Karpas-422 (cell line): ENCODE measurements around the gene IRF3. TPM values are rescaled to one million over a fixed set of nuclear protein-coding genes. Genes with fewer than 3 reads are reported as not detected.

Source experiments
- DNase-seq: peaks from one replicate; pipeline ENCODE4 v3.0.0-alpha.2; 2015
- H2AFZ ChIP-seq: fragments of 200-600 bp; sonication (generic); 2 replicates; pipeline ENCODE4 v1.6.1; 2014; ENCODE audit warnings: antibody characterized with exemption, low read length, mixed read lengths
- H3K27ac ChIP-seq: fragments of 200-600 bp; sonication (generic); 2 replicates; pipeline ENCODE4 v1.5.1; 2014; ENCODE audit warnings: mild to moderate bottlenecking, low read length, moderate library complexity
- H3K27me3 ChIP-seq: fragments of 200-600 bp; sonication (generic); 2 replicates; pipeline ENCODE4 v1.6.1; 2014; ENCODE audit warnings: low read length, mixed read lengths
- H3K36me3 ChIP-seq: fragments of 200-600 bp; sonication (generic); 2 replicates; pipeline ENCODE4 v1.6.1; 2014; ENCODE audit warnings: low read length, mixed read lengths; ENCODE audit not compliant: insufficient read depth
- H3K4me1 ChIP-seq: fragments of 200-600 bp; sonication (generic); 2 replicates; pipeline ENCODE4 v1.6.1; 2014; ENCODE audit warnings: mild to moderate bottlenecking, low read length, mixed read lengths
- H3K4me2 ChIP-seq: fragments of 200-600 bp; sonication (generic); 2 replicates; pipeline ENCODE4 v1.6.1; 2014; ENCODE audit warnings: low read length, low read depth, mild to moderate bottlenecking; ENCODE audit not compliant: poor library complexity, severe bottlenecking
- H3K4me3 ChIP-seq: fragments of 200-600 bp; sonication (generic); 2 replicates; pipeline ENCODE4 v1.5.1; 2014; ENCODE audit warnings: mild to moderate bottlenecking, antibody characterized with exemption, low read length, mixed read lengths
- H3K79me2 ChIP-seq: fragments of 200-600 bp; sonication (generic); 2 replicates; pipeline ENCODE4 v1.6.1; 2014; ENCODE audit warnings: mild to moderate bottlenecking, low read length, mixed read lengths
- H3K9ac ChIP-seq: fragments of 200-600 bp; sonication (generic); 2 replicates; pipeline ENCODE4 v1.6.0; 2014; ENCODE audit warnings: low read length
- H3K9me2 ChIP-seq: fragments of 200-600 bp; sonication (generic), shearing (Covaris generic); replicated peaks from 2 replicates; pipeline ENCODE4 v1.6.0; 2014; ENCODE audit warnings: mild to moderate bottlenecking, low read length, moderate library complexity; ENCODE audit not compliant: insufficient read depth
- H3K9me3 ChIP-seq: fragments of 300-700, 200-600 bp; sonication (generic); 2 replicates; pipeline ENCODE4 v1.6.1; 2014; ENCODE audit warnings: low read length, mixed read lengths
- H4K20me1 ChIP-seq: fragments of 200-600 bp; sonication (generic); 2 replicates; pipeline ENCODE4 v1.6.1; 2014; ENCODE audit warnings: mild to moderate bottlenecking, antibody characterized with exemption, low read length, low read depth; ENCODE audit not compliant: insufficient read depth
- small RNA-seq: library from RNA; depleted of rRNA; stranded (forward); fragments of <200 nt; gene quantifications from one replicate; pipeline ENCODE3, GENCODE V24; 2014
- total RNA-seq: library from RNA; depleted of rRNA; stranded (reverse); fragments of >200 nt; shearing (Covaris generic); gene quantifications from 2 replicates; pipeline ENCODE4 v1.2.3, GENCODE V29; 2014; ENCODE audit warnings: low replicate concordance; rRNA removed

IRF3 gene
- total RNA-seq, 1 experiment from 2014 or later: 78.2 TPM

- Histone ChIP-seq H3K4me2 (no peak overlapping the region), H3K9me3 (no peaks in the 10 kb centered on the region), H3K4me1 (no peaks in the 10 kb centered on the region), H3K9me2 (no peaks in the 10 kb centered on the region), H2AFZ (no peak overlapping the region), H3K36me3 (peaks cover 34% of the 10 kb centered on the region; the same call in 1 of the 2 replicates), H3K79me2 (peaks cover 35% of the 10 kb centered on the region), H3K27me3 (no peaks in the 10 kb centered on the region), H3K27ac (no peak overlapping the region), H3K4me3 (no peak overlapping the region), H4K20me1 (peaks cover 28% of the 10 kb centered on the region), H3K9ac (no peak overlapping the region)
- DNase-seq: no peak
Observed at GRCh38 chr19:49615861-49616260, 49.8 kb downstream of the IRF3 start.

- H3K9me3 ChIP-seq: no peaks in the 10 kb centered on the region
- H3K79me2 ChIP-seq: peaks cover 44% of the 10 kb centered on the region
- H3K4me1 ChIP-seq: no peaks in the 10 kb centered on the region
- peaks cover 36% of the 10 kb centered on the region; the same call in 1 of the 2 replicates for H3K36me3 ChIP-seq
- no peak overlapping the region for H2AFZ ChIP-seq
- H3K4me3 ChIP-seq: no peak overlapping the region
- no peak for DNase-seq
- no peaks in the 10 kb centered on the region for H3K27me3 ChIP-seq
- H4K20me1 ChIP-seq: peaks cover 20% of the 10 kb centered on the region
- no peaks in the 10 kb centered on the region for H3K9me2 ChIP-seq
- H3K4me2 ChIP-seq: no peak overlapping the region
- H3K27ac ChIP-seq: no peak overlapping the region
- H3K9ac ChIP-seq: no peak overlapping the region
Observed at GRCh38 chr19:49614096-49614833, 51.4 kb downstream of the IRF3 start.

- Histone ChIP-seq H3K4me1 (no peaks in the 10 kb centered on the region), H3K36me3 (peaks cover 41% of the 10 kb centered on the region), H3K27ac (no peak overlapping the region), H3K9ac (no peak overlapping the region), H2AFZ (no peak overlapping the region), H3K4me2 (no peak overlapping the region), H4K20me1 (peaks cover 28% of the 10 kb centered on the region), H3K9me2 (no peaks in the 10 kb centered on the region), H3K9me3 (no peaks in the 10 kb centered on the region), H3K79me2 (peaks cover 53% of the 10 kb centered on the region), H3K4me3 (no peak overlapping the region), H3K27me3 (no peaks in the 10 kb centered on the region)
- no peak for DNase-seq
Observed at GRCh38 chr19:49613374-49613773, 52.3 kb downstream of the IRF3 start.

Small RNA genes within 50 kb of the gene (small RNA-seq; reads per million reads assigned to genes)
- gene MIR5088: not detected

Other genes with a start within 250 kb of the IRF3 start
- not detected in 2 replicates for gene PTH2, start 242.4 kb downstream of the IRF3 start, total RNA-seq
- 0.18 and 0.34 TPM in 2 replicates for gene GFY, start 240.5 kb downstream of the IRF3 start, total RNA-seq
- 0.47 and 0.63 TPM in 2 replicates for gene SLC17A7, start 224.3 kb downstream of the IRF3 start, total RNA-seq
- 163 and 223 TPM in 2 replicates for gene PIH1D1, start 214.0 kb downstream of the IRF3 start, total RNA-seq
- 15.9 and 83.3 TPM in 2 replicates for gene ALDH16A1, start 212.6 kb downstream of the IRF3 start, total RNA-seq
- gene FLT3LG, start 191.6 kb downstream of the IRF3 start, total RNA-seq: 18.8 and 19.3 TPM in 2 replicates
- gene RPL13A, start 178.2 kb downstream of the IRF3 start, total RNA-seq: 6,359 and 8,659 TPM in 2 replicates
- gene RPS11, start 169.4 kb downstream of the IRF3 start, total RNA-seq: 6,857 and 9,247 TPM in 2 replicates
- gene FCGRT, start 153.2 kb downstream of the IRF3 start, total RNA-seq: 1.8 and 3.5 TPM in 2 replicates
- 0.22 TPM in 1 of 2 replicates, not detected in the other for gene RCN3, start 137.9 kb downstream of the IRF3 start, total RNA-seq
- gene NOSIP, start 85.3 kb downstream of the IRF3 start, total RNA-seq: 68.5 and 136 TPM in 2 replicates
- 1.3 and 3.8 TPM in 2 replicates for gene PRRG2, start 84.5 kb downstream of the IRF3 start, total RNA-seq
- gene PRR12, start 74.7 kb downstream of the IRF3 start, total RNA-seq: 8.7 and 12.8 TPM in 2 replicates
- 0.22 and 1.8 TPM in 2 replicates for gene RRAS, start 25.7 kb downstream of the IRF3 start, total RNA-seq
- gene SCAF1, start 23.6 kb downstream of the IRF3 start, total RNA-seq: 8.3 and 19.6 TPM in 2 replicates
- 25.6 and 35.4 TPM in 2 replicates for gene BCL2L12, start 76 bp upstream of the IRF3 start, total RNA-seq
- 293 and 522 TPM in 2 replicates for gene PRMT1, start 11.4 kb upstream of the IRF3 start, total RNA-seq
- 4.0 and 12.0 TPM in 2 replicates for gene ADM5, start 23.7 kb upstream of the IRF3 start, total RNA-seq
- gene CPT1C, start 25.3 kb upstream of the IRF3 start, total RNA-seq: 0.26 and 1.3 TPM in 2 replicates
- 5.7 and 17.9 TPM in 2 replicates for gene TSKS, start 97.4 kb upstream of the IRF3 start, total RNA-seq
- gene AP2A1, start 101.1 kb upstream of the IRF3 start, total RNA-seq: 32.4 and 54.7 TPM in 2 replicates
- gene FUZ, start 147.4 kb upstream of the IRF3 start, total RNA-seq: 15.8 and 38.3 TPM in 2 replicates
- 37.8 and 40.5 TPM in 2 replicates for gene MED25, start 152.4 kb upstream of the IRF3 start, total RNA-seq
- gene PTOV1, start 185.3 kb upstream of the IRF3 start, total RNA-seq: 67.8 and 114 TPM in 2 replicates
- gene PNKP, start 201.7 kb upstream of the IRF3 start, total RNA-seq: 49.4 and 101 TPM in 2 replicates
- gene AKT1S1, start 211.5 kb upstream of the IRF3 start, total RNA-seq: 8.2 and 8.9 TPM in 2 replicates
- 13.6 and 17.8 TPM in 2 replicates for gene TBC1D17, start 211.8 kb upstream of the IRF3 start, total RNA-seq
- gene IL4I1, start 231.0 kb upstream of the IRF3 start, total RNA-seq: not detected in 2 replicates